BJ (cell line): ENCODE results near the gene CSRNP3. TPM values are rescaled to one million over a fixed set of nuclear protein-coding genes. Genes with fewer than 3 reads are reported as not detected.

Source experiments
- CTCF ChIA-PET: fragments of 350-600 bp; formaldehyde crosslinking; extraction: SDS; loops from one replicate; lab custom pipeline; 2021; ENCODE audit warnings: antibody characterized with exemption, inconsistent platforms; lab: Yijun Ruan, JAX
- POLR2A ChIA-PET: fragments of 300-600 bp; sonication (Branson Sonifier 250); formaldehyde crosslinking; extraction: SDS; loops from one replicate; lab custom pipeline; 2021; ENCODE audit warnings: antibody characterized with exemption; lab: Charles Lee
- DNase-seq: peaks from one replicate; pipeline ENCODE4 v3.0.0-alpha.2; 2011; ENCODE audit warnings: low read depth
- H3K27me3 ChIP-seq: 2 replicates; pipeline ENCODE4 v1.6.0; 2011; ENCODE audit warnings: low read length; ENCODE audit not compliant: control insufficient read depth, insufficient read depth
- H3K36me3 ChIP-seq: 2 replicates; pipeline ENCODE4 v1.5.1; 2011; ENCODE audit warnings: low read length; ENCODE audit not compliant: control insufficient read depth, insufficient read depth
- H3K4me3 ChIP-seq: 2 replicates; pipeline ENCODE4 v1.5.1; 2011; ENCODE audit warnings: low read depth, mild to moderate bottlenecking, control low read depth, low read length
- polyA plus RNA-seq: library from polyadenylated mRNA; depleted of rRNA; stranded (reverse); fragments of >200 nt; gene quantifications from 2 replicates; pipeline ENCODE4 v1.2.3, GENCODE V29; 2011
- TF ChIP-seq, protein P1 (sequence below): IDR thresholded peaks from 2 replicates; pipeline ENCODE4 v1.5.1; 2011; ENCODE audit warnings: low read depth, mild to moderate bottlenecking, control low read depth, inconsistent platforms, low read length, moderate library complexity; ENCODE audit not compliant: insufficient read depth

Gene CSRNP3
- polyA plus RNA-seq, 1 experiment: 0.18 TPM

DNA sequence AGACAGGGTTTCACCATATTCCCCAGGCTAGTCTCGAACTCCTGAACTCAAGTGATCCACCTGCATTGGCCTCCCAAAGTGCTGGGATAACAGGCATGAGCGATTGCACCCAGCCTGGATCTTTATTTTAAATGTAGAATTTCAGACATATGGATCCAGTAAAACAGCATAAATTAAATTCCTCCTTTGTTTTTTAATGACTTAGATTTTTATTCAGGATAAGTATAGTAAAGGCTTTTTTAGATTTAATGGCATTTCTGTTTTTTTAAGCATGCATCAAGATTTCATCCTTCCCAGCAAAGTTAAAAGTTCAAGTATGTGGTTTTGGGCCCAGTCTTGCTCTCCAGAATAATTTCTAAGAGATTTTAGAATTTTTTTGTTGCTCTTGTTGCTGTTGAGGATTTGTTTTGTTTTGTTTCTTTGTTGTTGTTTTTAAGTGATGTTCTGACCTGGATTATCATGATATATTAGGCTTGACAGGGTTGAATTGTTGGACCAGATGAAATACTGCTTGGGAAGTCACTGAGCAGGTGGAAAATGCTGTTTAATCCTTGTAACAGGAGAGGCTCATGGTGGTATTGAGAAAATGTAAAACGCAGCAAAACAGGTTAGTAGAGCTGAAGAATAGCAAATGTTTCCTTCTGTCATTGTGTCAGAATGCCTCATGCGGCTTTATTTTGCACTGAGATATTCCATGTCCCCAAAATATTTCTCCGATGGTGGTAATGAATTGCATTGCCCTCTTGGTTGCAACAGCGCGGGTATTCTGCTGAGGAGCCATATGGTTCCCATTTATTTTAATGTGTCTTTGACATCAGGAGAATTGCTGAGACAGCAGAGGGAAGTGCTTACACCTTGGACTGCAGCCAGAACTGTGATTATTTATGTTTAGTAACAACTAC, 176.7 kb downstream of the CSRNP3 start:
- Histone ChIP-seq H3K27me3 (no peaks in the 10 kb centered on the region), H3K36me3 (no peaks in the 10 kb centered on the region), H3K4me3 (no peak overlapping the region)
- TF ChIP-seq, protein P1, sequence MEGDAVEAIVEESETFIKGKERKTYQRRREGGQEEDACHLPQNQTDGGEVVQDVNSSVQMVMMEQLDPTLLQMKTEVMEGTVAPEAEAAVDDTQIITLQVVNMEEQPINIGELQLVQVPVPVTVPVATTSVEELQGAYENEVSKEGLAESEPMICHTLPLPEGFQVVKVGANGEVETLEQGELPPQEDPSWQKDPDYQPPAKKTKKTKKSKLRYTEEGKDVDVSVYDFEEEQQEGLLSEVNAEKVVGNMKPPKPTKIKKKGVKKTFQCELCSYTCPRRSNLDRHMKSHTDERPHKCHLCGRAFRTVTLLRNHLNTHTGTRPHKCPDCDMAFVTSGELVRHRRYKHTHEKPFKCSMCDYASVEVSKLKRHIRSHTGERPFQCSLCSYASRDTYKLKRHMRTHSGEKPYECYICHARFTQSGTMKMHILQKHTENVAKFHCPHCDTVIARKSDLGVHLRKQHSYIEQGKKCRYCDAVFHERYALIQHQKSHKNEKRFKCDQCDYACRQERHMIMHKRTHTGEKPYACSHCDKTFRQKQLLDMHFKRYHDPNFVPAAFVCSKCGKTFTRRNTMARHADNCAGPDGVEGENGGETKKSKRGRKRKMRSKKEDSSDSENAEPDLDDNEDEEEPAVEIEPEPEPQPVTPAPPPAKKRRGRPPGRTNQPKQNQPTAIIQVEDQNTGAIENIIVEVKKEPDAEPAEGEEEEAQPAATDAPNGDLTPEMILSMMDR: no peak
- CTCF ChIA-PET: no interaction called here
- POLR2A ChIA-PET: no interaction called here
- peak; percentile 41 for DNase-seq

DNA sequence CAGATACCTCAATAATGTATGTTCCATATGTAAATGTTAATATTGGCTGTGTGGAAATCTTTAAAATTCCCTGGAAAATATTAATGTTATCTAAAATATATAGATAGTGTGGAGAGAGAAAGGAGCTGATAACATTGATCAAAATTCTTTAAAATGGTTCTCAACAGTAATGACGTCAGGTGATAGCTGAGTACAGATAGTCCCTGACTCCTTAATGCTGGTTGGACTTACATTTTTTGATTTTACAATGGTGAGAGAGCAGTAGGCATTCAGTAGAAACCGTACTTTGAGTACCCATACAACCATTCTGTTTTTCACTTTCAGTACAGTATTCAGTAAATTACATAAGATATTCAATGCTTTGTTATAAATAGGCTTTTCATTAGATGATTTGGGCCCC, 177.9 kb downstream of the CSRNP3 start:
- no peaks in the 10 kb centered on the region for H3K27me3 ChIP-seq
- TF ChIP-seq, protein P1: no peak
- H3K36me3 ChIP-seq: no peaks in the 10 kb centered on the region
- no peak for DNase-seq
- CTCF ChIA-PET: no interaction called here
- no peak overlapping the region for H3K4me3 ChIP-seq
- POLR2A ChIA-PET: no interaction called here

DNA sequence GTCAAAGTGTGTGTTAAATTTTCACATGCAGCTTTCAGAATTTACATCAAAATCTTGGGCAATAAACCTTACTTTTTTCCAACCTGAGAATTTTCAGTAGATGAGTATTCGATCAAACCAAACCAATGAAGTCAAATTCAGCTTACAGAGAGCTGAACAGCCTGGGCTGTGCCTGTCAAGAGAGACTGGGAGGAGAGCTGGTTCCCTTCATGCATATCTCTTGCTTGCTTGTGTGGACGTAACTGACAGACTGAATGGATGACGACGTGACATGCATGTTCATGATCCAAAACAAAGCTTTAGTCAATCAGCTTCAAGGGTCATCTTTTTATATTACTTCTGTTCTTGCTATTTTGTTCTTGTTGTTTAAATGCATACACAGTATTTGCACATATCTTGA, 179.3 kb downstream of the CSRNP3 start:
- ChIA-PET CTCF (no interaction called here), POLR2A (no interaction called here)
- no peaks in the 10 kb centered on the region for H3K36me3 ChIP-seq
- no peaks in the 10 kb centered on the region for H3K27me3 ChIP-seq
- no peak overlapping the region for H3K4me3 ChIP-seq
- TF ChIP-seq, protein P1: no peak
- DNase-seq: no peak

DNA sequence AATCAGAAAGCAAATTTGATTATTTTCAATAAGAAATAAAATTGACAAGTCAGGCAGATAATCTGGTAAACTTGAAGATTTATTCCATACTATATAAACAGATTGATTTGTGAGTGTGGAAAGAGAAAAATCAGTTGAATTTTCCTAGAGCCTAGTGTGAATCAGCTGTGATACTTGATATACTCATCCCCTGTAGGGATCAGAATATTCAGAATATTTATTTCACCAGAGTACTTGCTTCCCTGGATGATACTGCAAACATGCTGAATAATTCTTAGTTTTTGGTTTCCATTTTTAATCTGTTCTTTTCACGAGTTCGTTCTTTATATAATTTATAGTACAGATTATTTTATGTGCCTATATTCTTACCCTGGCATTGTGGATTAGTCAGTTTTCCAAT, 181.7 kb downstream of the CSRNP3 start:
- CTCF ChIA-PET: no interaction called here
- no peaks in the 10 kb centered on the region for H3K36me3 ChIP-seq
- no peaks in the 10 kb centered on the region for H3K27me3 ChIP-seq
- TF ChIP-seq, protein P1: no peak
- no peak for DNase-seq
- H3K4me3 ChIP-seq: no peak overlapping the region
- POLR2A ChIA-PET: no interaction called here

DNA sequence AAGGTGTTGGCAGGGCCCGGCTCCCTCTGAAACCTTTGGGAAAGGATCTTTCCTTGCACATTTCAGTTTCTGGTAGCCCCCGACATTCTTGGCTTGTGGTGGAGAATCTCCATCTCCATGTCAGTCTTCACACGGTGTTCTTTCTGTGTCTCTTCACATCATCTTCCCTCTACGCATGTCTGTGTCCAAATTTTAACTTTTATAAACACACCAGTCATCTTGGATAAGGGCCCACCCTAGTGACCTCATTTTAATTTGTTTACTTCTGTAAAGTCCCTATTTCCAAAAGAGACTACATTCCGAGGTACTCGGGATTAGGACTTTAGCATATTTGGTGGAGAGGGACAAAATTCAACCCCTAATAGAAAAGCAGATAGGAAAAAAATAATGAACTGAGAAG, 186.2 kb downstream of the CSRNP3 start:
- Histone ChIP-seq H3K27me3 (no peaks in the 10 kb centered on the region), H3K4me3 (no peak overlapping the region), H3K36me3 (no peaks in the 10 kb centered on the region)
- POLR2A ChIA-PET: no interaction called here
- TF ChIP-seq, protein P1: no peak
- CTCF ChIA-PET: no interaction called here
- DNase-seq: no peak
